Activated T-cell treated with anti-CD3 and anti-CD28 coated beads, Interleukin-2, amount 50 U/mL, for 72 hours (primary cell): ENCODE data around the gene TMEM94. TPM values are rescaled to one million over a fixed set of nuclear protein-coding genes. Genes with fewer than 3 reads are reported as not detected.
A peak's percentile ranks its signal among the peaks of the same experiment; 100 is the strongest.

Source experiments
- ATAC-seq, 2 donors: fragments of 150-1000 bp; cut with Tn5 transposase; replicated peaks in 1 of 2; 2 replicates each; pipeline ENCODE4 v1.10.0; 2021; ENCODE audit warnings: moderate library complexity in 2 of 2, mild to moderate bottlenecking in 1 of 2
- DNase-seq, 2 donors: peaks; one replicate each; pipeline ENCODE4 v3.0.0; 2021 to 2022; ENCODE audit warnings: mixed read lengths in 1 of 2
- H3K27ac Mint-ChIP-seq: one replicate; pipeline ENCODE4 v1.8.0; 2022; ENCODE audit warnings: mild to moderate bottlenecking, moderate library complexity, mixed read lengths
- H3K27me3 Mint-ChIP-seq: one replicate; pipeline ENCODE4 v1.8.0; 2022; ENCODE audit warnings: low read depth, mixed read lengths
- H3K36me3 Mint-ChIP-seq, 2 donors: one replicate each; pipeline ENCODE4 v1.8.0; 2022; ENCODE audit warnings: mixed read lengths in 2 of 2, mild to moderate bottlenecking in 1 of 2; ENCODE audit not compliant: insufficient read depth in 2 of 2
- H3K4me1 Mint-ChIP-seq: one replicate; pipeline ENCODE4 v1.8.0; 2022; ENCODE audit warnings: low read depth, mixed read lengths
- H3K4me3 Mint-ChIP-seq, 2 donors: one replicate each; pipeline ENCODE4 v1.8.0; 2022; ENCODE audit warnings: mild to moderate bottlenecking in 2 of 2, mixed read lengths in 2 of 2, moderate library complexity in 2 of 2
- H3K9me3 Mint-ChIP-seq, 2 donors: one replicate each; pipeline ENCODE4 v1.8.0; 2022; ENCODE audit warnings: mixed read lengths in 2 of 2
- total RNA-seq, 2 donors: library from RNA; stranded (reverse); gene quantifications; one replicate each; pipeline ENCODE4 v1.2.3, GENCODE V29; 2022

The TMEM94 gene
- total RNA-seq = 10 to 100 TPM; 70.7 to 76.4 TPM

- H3K27me3 Mint-ChIP-seq = no peaks in the 10 kb centered on the region
- H3K4me1 Mint-ChIP-seq = peaks cover 32% of the 10 kb centered on the region
Observed at GRCh38 chr17:75456417-75457046, at the start of gene TMEM94. TMEM94 (plus strand) TSS chr17:75456635; CDS start chr17:75471906, 15,271 bp downstream.

GRCh38 chr17:75407655-75408352, 48.6 kb upstream of the TMEM94 start:
- Mint-ChIP-seq H3K27ac (no peak overlapping the region), H3K27me3 (no peaks in the 10 kb centered on the region), H3K9me3 (no peaks in the 10 kb centered on the region), H3K4me3 (no peak overlapping the region), H3K4me1 (peaks cover 46% of the 10 kb centered on the region), H3K36me3 (peaks cover 3 to 4% of the 10 kb centered on the region in 2 donors)
- DNase-seq (no peak), ATAC-seq (no peak)

More at GRCh38 chr17:75456417-75457046, at the start of gene TMEM94:
- Mint-ChIP-seq H3K27ac (peak within 1 kb of the TSS; percentile 96), H3K4me3 (peak within 1 kb of the TSS; percentile 92 to 97), H3K36me3 (peaks cover 0 to 2% of the 10 kb centered on the region in 2 donors), H3K9me3 (no peaks in the 10 kb centered on the region)
- DNase-seq = peak; percentile 89 to 93
- peak; percentile 99 for ATAC-seq

GRCh38 chr17:75410141-75410540, 46.3 kb upstream of the TMEM94 start:
- ATAC-seq (no peak), DNase-seq (no peak)
- Mint-ChIP-seq H3K27me3 (peaks cover 12% of the 10 kb centered on the region), H3K36me3 (peaks cover 0 to 2% of the 10 kb centered on the region in 2 donors), H3K4me1 (peaks cover 37% of the 10 kb centered on the region), H3K27ac (no peak overlapping the region), H3K4me3 (no peak overlapping the region), H3K9me3 (no peaks in the 10 kb centered on the region)

- Mint-ChIP-seq H3K4me3 (peak overlapping the region; percentile 36 to 69), H3K9me3 (no peaks in the 10 kb centered on the region), H3K27me3 (peaks cover 12% of the 10 kb centered on the region), H3K36me3 (no peaks in the 10 kb centered on the region), H3K27ac (no peak overlapping the region), H3K4me1 (peaks cover 28% of the 10 kb centered on the region)
- no peak for DNase-seq
- ATAC-seq = peak in 1 of 2 donors; percentile 40
Observed at GRCh38 chr17:75411328-75412067, 44.9 kb upstream of the TMEM94 start.

GRCh38 chr17:75412455-75413317, 43.7 kb upstream of the TMEM94 start:
- ATAC-seq (peak; percentile 92 to 93), DNase-seq (peak; percentile 76 to 79)
- H3K4me3 Mint-ChIP-seq = peak overlapping the region; percentile 36 to 69
- peak overlapping the region; percentile 11 for H3K27ac Mint-ChIP-seq
- peaks cover 12% of the 10 kb centered on the region for H3K27me3 Mint-ChIP-seq
- H3K9me3 Mint-ChIP-seq = no peaks in the 10 kb centered on the region
- no peaks in the 10 kb centered on the region for H3K36me3 Mint-ChIP-seq
- H3K4me1 Mint-ChIP-seq = peaks cover 23% of the 10 kb centered on the region

- H3K4me3 Mint-ChIP-seq = no peak overlapping the region
- peak overlapping the region; percentile 64 for H3K27ac Mint-ChIP-seq
- DNase-seq = no peak
- no peak for ATAC-seq
- peaks cover 12% of the 10 kb centered on the region for H3K27me3 Mint-ChIP-seq
- H3K36me3 Mint-ChIP-seq = no peaks in the 10 kb centered on the region
- H3K9me3 Mint-ChIP-seq = no peaks in the 10 kb centered on the region
- peaks cover 27% of the 10 kb centered on the region for H3K4me1 Mint-ChIP-seq
Observed at GRCh38 chr17:75414488-75414887, 41.9 kb upstream of the TMEM94 start.

GRCh38 chr17:75416006-75416405, 40.4 kb upstream of the TMEM94 start:
- H3K36me3 Mint-ChIP-seq = no peaks in the 10 kb centered on the region
- H3K27ac Mint-ChIP-seq = no peak overlapping the region
- no peak overlapping the region for H3K4me3 Mint-ChIP-seq
- ATAC-seq = no peak
- H3K9me3 Mint-ChIP-seq = no peaks in the 10 kb centered on the region
- peaks cover 27% of the 10 kb centered on the region for H3K4me1 Mint-ChIP-seq
- no peak for DNase-seq
- H3K27me3 Mint-ChIP-seq = peaks cover 12% of the 10 kb centered on the region

- DNase-seq = no peak
- no peak for ATAC-seq
- Mint-ChIP-seq H3K27me3 (peaks cover 12% of the 10 kb centered on the region), H3K36me3 (no peaks in the 10 kb centered on the region), H3K9me3 (no peaks in the 10 kb centered on the region), H3K27ac (no peak overlapping the region), H3K4me3 (no peak overlapping the region), H3K4me1 (peaks cover 16% of the 10 kb centered on the region)
Observed at GRCh38 chr17:75417054-75417580, 39.3 kb upstream of the TMEM94 start.

- H3K9me3 Mint-ChIP-seq = no peaks in the 10 kb centered on the region
- DNase-seq = no peak
- H3K4me1 Mint-ChIP-seq = peaks cover 4% of the 10 kb centered on the region
- H3K4me3 Mint-ChIP-seq = no peak overlapping the region
- no peak overlapping the region for H3K27ac Mint-ChIP-seq
- H3K36me3 Mint-ChIP-seq = no peaks in the 10 kb centered on the region
- H3K27me3 Mint-ChIP-seq = peaks cover 12% of the 10 kb centered on the region
- ATAC-seq = no peak
Observed at GRCh38 chr17:75418531-75418930, 37.9 kb upstream of the TMEM94 start.

- H3K9me3 Mint-ChIP-seq = no peaks in the 10 kb centered on the region
- H3K4me3 Mint-ChIP-seq = no peak overlapping the region
- no peak overlapping the region for H3K27ac Mint-ChIP-seq
- H3K36me3 Mint-ChIP-seq = no peaks in the 10 kb centered on the region
- peak in 1 of 2 donors; percentile 63 for ATAC-seq
- no peak for DNase-seq
- no peaks in the 10 kb centered on the region for H3K27me3 Mint-ChIP-seq
- H3K4me1 Mint-ChIP-seq = peaks cover 17% of the 10 kb centered on the region
Observed at GRCh38 chr17:75428543-75429469, 27.6 kb upstream of the TMEM94 start.

GRCh38 chr17:75430159-75430974, 26.1 kb upstream of the TMEM94 start:
- Mint-ChIP-seq H3K9me3 (no peaks in the 10 kb centered on the region), H3K4me3 (no peak overlapping the region), H3K36me3 (no peaks in the 10 kb centered on the region), H3K27ac (no peak overlapping the region), H3K27me3 (no peaks in the 10 kb centered on the region), H3K4me1 (peaks cover 17% of the 10 kb centered on the region)
- ATAC-seq (no peak), DNase-seq (no peak)
